HepG2 (cell line): ENCODE data around the gene FMNL2. TPM values are rescaled to one million over a fixed set of nuclear protein-coding genes. Genes with fewer than 3 reads are reported as not detected.

Experiments used
- ATAC-seq: fragments of 200-7000 bp; cut with Tn5 transposase; 3 replicates; pipeline ENCODE4 v1.9.1; 2020; ENCODE audit warnings: mild to moderate bottlenecking, moderate library complexity
- BruUV-seq: library from RNA; stranded (reverse); fragments of 400-500 nt; replicated peaks from 2 replicates; lab custom pipeline; 2021; lab: Mats Ljungman, UMichigan
- CTCF ChIA-PET: fragments of 300-600 bp; formaldehyde crosslinking; extraction: SDS; loops from one replicate; lab custom pipeline; 2021; ENCODE audit warnings: low total read pairs, inconsistent platforms, low intra/inter-chr PET ratio; lab: Yijun Ruan, JAX
- POLR2A ChIA-PET: fragments of 350-600 bp; sonication (Branson Sonifier 250); formaldehyde crosslinking; loops from one replicate; lab custom pipeline; 2020; ENCODE audit warnings: antibody characterized with exemption, inconsistent platforms; lab: Yijun Ruan, JAX
- DNase-seq: peaks from one replicate; pipeline ENCODE4 v3.0.0-alpha.2; 2015; ENCODE audit warnings: low spot score
- FAIRE-seq: peaks from 3 replicates; lab custom pipeline; 2011; peaks lifted over from hg19 to GRCh38; lab: Jason Lieb, UNC
- H2AFZ ChIP-seq: one replicate; pipeline ENCODE4 v1.6.1; 2011; ENCODE audit warnings: low read length, inconsistent platforms
- H3K27ac ChIP-seq: fragments of 300-600 bp; 3 replicates; pipeline ENCODE4 v1.8.0; 2011; ENCODE audit warnings: mixed run types, mild to moderate bottlenecking, mixed read lengths, low read length, inconsistent platforms; ENCODE audit not compliant: insufficient read depth; ENCODE audit errors: extremely low read length
- H3K27me3 ChIP-seq, 2 experiments: fragments of 200-600 bp in 1 of 2; 2 replicates in 1 of 2; 3 replicates in 1 of 2; pipeline versions ENCODE4 v1.6.0 to v1.8.0; 2011; ENCODE audit warnings: low read length in 2 of 2, mild to moderate bottlenecking in 2 of 2, moderate library complexity in 2 of 2, inconsistent platforms in 1 of 2; ENCODE audit not compliant: insufficient read depth in 2 of 2, control insufficient read depth in 1 of 2
- H3K36me3 ChIP-seq, 2 experiments: fragments of 200-600 bp in 1 of 2; replicated peaks in 1 of 2; 2 replicates in 1 of 2; 3 replicates in 1 of 2; pipeline versions ENCODE4 v1.5.1 to v1.8.0; 2011; ENCODE audit warnings: low read length in 2 of 2, inconsistent platforms in 1 of 2; ENCODE audit not compliant: insufficient read depth in 2 of 2, control insufficient read depth in 1 of 2
- H3K4me1 ChIP-seq: 2 replicates; pipeline ENCODE4 v1.5.1; 2012; ENCODE audit warnings: low read length, inconsistent platforms; ENCODE audit not compliant: insufficient read depth
- H3K4me2 ChIP-seq: 2 replicates; pipeline ENCODE4 v1.6.0; 2011; ENCODE audit warnings: low read depth, low read length, inconsistent platforms
- H3K4me3 ChIP-seq, 3 experiments: fragments of 200-600 bp in 1 of 3; sonication (generic), shearing (Covaris generic) in 1 of 3; replicated peaks in 1 of 3; 2 replicates each; pipeline ENCODE4 v1.5.1; 2011 to 2016; ENCODE audit warnings: low read length in 3 of 3, inconsistent platforms in 2 of 3, low read depth in 2 of 3, mild to moderate bottlenecking in 2 of 3, control low read depth in 1 of 3, mixed read lengths in 1 of 3; ENCODE audit not compliant: insufficient read depth in 1 of 3
- H3K79me2 ChIP-seq: one replicate; pipeline ENCODE4 v1.6.1; 2011; ENCODE audit warnings: low read length, inconsistent platforms; ENCODE audit not compliant: insufficient read depth
- H3K9ac ChIP-seq: 2 replicates; pipeline ENCODE4 v1.6.0; 2011; ENCODE audit warnings: mild to moderate bottlenecking, low read depth, low read length, inconsistent platforms; ENCODE audit not compliant: insufficient read depth
- H3K9me3 ChIP-seq: 2 replicates; pipeline ENCODE4 v1.5.1; 2012; ENCODE audit warnings: mild to moderate bottlenecking, low read length
- H4K20me1 ChIP-seq: 2 replicates; pipeline ENCODE4 v1.6.0; 2011; ENCODE audit warnings: inconsistent platforms, mild to moderate bottlenecking, low read length, moderate library complexity; ENCODE audit not compliant: insufficient read depth
- ARID2 ChIP-seq: sonication (generic); formaldehyde crosslinking; IDR thresholded peaks from 2 replicates; pipeline ENCODE4 v1.8.1; 2022; ENCODE audit warnings: mild to moderate bottlenecking, missing genetic modification reagents, borderline replicate concordance
- ARNT ChIP-seq: fragments of 450-650 bp; IDR thresholded peaks from 2 replicates; pipeline ENCODE4 v1.6.1; 2017
- DNMT3B ChIP-seq: conservative IDR thresholded peaks from 2 replicates; pipeline ENCODE4 v1.6.1; 2016; ENCODE audit warnings: missing biosample characterization, control low read depth
- FOXA1 ChIP-seq, 2 experiments: fragments of 450-650 bp in 1 of 2; sonication (generic) in 1 of 2; formaldehyde crosslinking in 1 of 2; IDR thresholded peaks; 2 replicates each; pipeline versions ENCODE4 v1.4.0 to v1.6.1; 2016 to 2020; ENCODE audit warnings: missing genetic modification reagents in 1 of 2
- KDM6A ChIP-seq: IDR thresholded peaks from 2 replicates; pipeline ENCODE4 v1.6.1; 2016; ENCODE audit warnings: low read depth
- PBX2 ChIP-seq: IDR thresholded peaks from 2 replicates; pipeline ENCODE4 v1.6.1; 2016; ENCODE audit warnings: control low read depth
- RAD21 ChIP-seq: fragments of 450-650 bp; formaldehyde crosslinking; IDR thresholded peaks from 2 replicates; pipeline ENCODE4 v1.5.0; 2020; ENCODE audit warnings: mild to moderate bottlenecking
- RAD51 ChIP-seq: fragments of 450-650 bp; IDR thresholded peaks from 2 replicates; pipeline ENCODE4 v1.6.1; 2016; ENCODE audit warnings: borderline replicate concordance
- SOX13 ChIP-seq, 3 experiments: fragments of 450-650 bp in 1 of 3; sonication (generic) in 1 of 3; formaldehyde crosslinking in 1 of 3; IDR thresholded peaks in 2 of 3; conservative IDR thresholded peaks in 1 of 3; 2 replicates each; pipeline versions ENCODE4 v1.5.0 to v1.6.1; 2016 to 2020; ENCODE audit warnings: antibody characterized with exemption in 1 of 3, mild to moderate bottlenecking in 1 of 3, missing compliant biosample characterization in 1 of 3, missing genetic modification reagents in 1 of 3, moderate library complexity in 1 of 3
- TP53 ChIP-seq: sonication (generic); formaldehyde crosslinking; conservative IDR thresholded peaks from 2 replicates; pipeline ENCODE4 v1.4.0; 2020; ENCODE audit warnings: missing genetic modification reagents
- ZNF572 ChIP-seq: sonication (generic); formaldehyde crosslinking; IDR thresholded peaks from 2 replicates; pipeline ENCODE4 v1.5.1; 2020; ENCODE audit warnings: mild to moderate bottlenecking, missing genetic modification reagents
- WGBS: methylation state at CpG from one replicate; pipeline ENCODE4 v1.1.6; 2017; ENCODE audit warnings: low lambda C conversion rate; 5-methylcytosine and 5-hydroxymethylcytosine counted together
- in situ Hi-C: cut with HindIII; loops from 2 replicates; pipeline ENCODE4 v1.10.0; 2017; ENCODE audit warnings: low pct_unique_long_range_greater_than_20kb; ENCODE audit not compliant: extremely low pct_ligation_motif_present
- intact Hi-C: fragments of 100-400 bp; cut with micrococcal nuclease; formaldehyde crosslinking; loops from one replicate; pipeline ENCODE4 v1.10.0; 2022; ENCODE audit not compliant: unreplicated experiment
- polyA plus RNA-seq, 8 experiments: library from polyadenylated mRNA; depleted of rRNA in 3 of 8; stranded (reverse) in 7 of 8; unstranded in 1 of 8; fragments of >200 nt; fragmentation: Illumina TruSeq in 4 of 8; extraction: Trizol in 4 of 8; gene quantifications; 2 replicates each; pipeline versions ENCODE4 v1.2.1 to v1.2.3, GENCODE V29; 2011 to 2016; ENCODE audit warnings: low read depth in 4 of 8, missing spikeins in 1 of 8, mixed read lengths in 1 of 8; ENCODE audit not compliant: insufficient read depth in 1 of 8
- total RNA-seq, 5 experiments: library from RNA; depleted of rRNA; stranded (reverse); fragments of >200 nt; fragmentation: Illumina TruSeq; extraction: Trizol; gene quantifications; 2 replicates each; pipeline ENCODE4 v1.2.3, GENCODE V29; 2016; ENCODE audit warnings: low read depth in 1 of 5

FMNL2 gene
- total and polyA plus RNA-seq, 2 of the 13 experiments (the other 11 are each of a cell fraction or from before 2014, with no cell fraction given): 66.5 to 67.7 TPM

- intact Hi-C loops: no loop called here
- in situ Hi-C loops: no loop called here
- H4K20me1 ChIP-seq: no peaks in the 10 kb centered on the region
- no peaks in the 10 kb centered on the region for H3K9me3 ChIP-seq
- no peak overlapping the region for H3K4me3 ChIP-seq
- FAIRE-seq (no peak), ATAC-seq (no peak), DNase-seq (no peak)
- H2AFZ ChIP-seq: no peak overlapping the region
- 88% methylated on average over 3 of the region's 3 CpGs for WGBS
- no peak overlapping the region for H3K4me2 ChIP-seq
- H3K27me3 ChIP-seq: no peaks in the 10 kb centered on the region
- H3K79me2 ChIP-seq: peaks cover 91% of the 10 kb centered on the region
- H3K36me3 ChIP-seq: peaks cover 3 to 10% of the 10 kb centered on the region in 2 experiments; a peak in 3 of 5 replicates
- TF ChIP-seq FOXA1 (IDR thresholded peaks at IDR 0.05) (no peak), FOXA1 (CRISPR knock-in tag; IDR thresholded peaks at IDR 0.05) (no peak), ARNT (no peak), KDM6A (CRISPR knock-in tag) (no peak), DNMT3B (no peak), RAD51 (no peak), ARID2 (CRISPR knock-in tag) (no peak), SOX13 (IDR thresholded peaks at IDR 0.05) (no peak), SOX13 (CRISPR knock-in tag; conservative IDR thresholded peaks at IDR 0.05 in 1 of 2, IDR thresholded peaks at IDR 0.05 in 1 of 2) (no peak), ZNF572 (CRISPR knock-in tag) (no peak), RAD21 (CRISPR knock-in tag) (no peak)
- peaks cover 90% of the 10 kb centered on the region for H3K4me1 ChIP-seq
- H3K9ac ChIP-seq: no peak overlapping the region
- no TSS peak for BruUV-seq
- H3K27ac ChIP-seq: no peak overlapping the region
- CTCF ChIA-PET: no interaction called here
- POLR2A ChIA-PET: no interaction called here
Measured at GRCh38 chr2:152449578-152449977, 114.6 kb downstream of the FMNL2 start.

GRCh38 chr2:152450176-152450575 is 115.2 kb downstream of the FMNL2 start:
- H3K36me3 ChIP-seq: peaks cover 3 to 10% of the 10 kb centered on the region in 2 experiments; a peak in 3 of 5 replicates
- no peaks in the 10 kb centered on the region for H3K9me3 ChIP-seq
- no peak overlapping the region for H3K4me3 ChIP-seq
- H3K4me2 ChIP-seq: no peak overlapping the region
- no peak for ATAC-seq
- in situ Hi-C loops (no loop called here), intact Hi-C loops (no loop called here)
- H3K79me2 ChIP-seq: peaks cover 91% of the 10 kb centered on the region
- ChIA-PET CTCF (no interaction called here), POLR2A (no interaction called here)
- no peak for DNase-seq
- no peak overlapping the region for H3K9ac ChIP-seq
- no TSS peak for BruUV-seq
- H4K20me1 ChIP-seq: no peaks in the 10 kb centered on the region
- H3K27me3 ChIP-seq: no peaks in the 10 kb centered on the region
- H3K27ac ChIP-seq: no peak overlapping the region
- H3K4me1 ChIP-seq: peaks cover 90% of the 10 kb centered on the region
- H2AFZ ChIP-seq: no peak overlapping the region
- 94% methylated on average over 4 of the region's 4 CpGs for WGBS
- FAIRE-seq: no peak
- TF ChIP-seq TP53 (CRISPR knock-in tag) (no peak), PBX2 (CRISPR knock-in tag) (no peak)
- TF ChIP-seq, all 625 proteins: peak for 0
